Effector CD8-positive, alpha-beta T cell (primary cell): ENCODE measurements around the gene ITGA3.
A peak's percentile ranks its signal among the peaks of the same experiment; 100 is the strongest.
"Not testable (repeated sequence)": the region's sequence is repeated elsewhere in the genome, so short reads cannot be mapped to it uniquely, and the experiment has no call there.

Experiments used
- DNase-seq: peaks from one replicate; lab custom pipeline; 2025; lab: John Stamatoyannopoulos, UW

ITGA3 gene

DNA sequence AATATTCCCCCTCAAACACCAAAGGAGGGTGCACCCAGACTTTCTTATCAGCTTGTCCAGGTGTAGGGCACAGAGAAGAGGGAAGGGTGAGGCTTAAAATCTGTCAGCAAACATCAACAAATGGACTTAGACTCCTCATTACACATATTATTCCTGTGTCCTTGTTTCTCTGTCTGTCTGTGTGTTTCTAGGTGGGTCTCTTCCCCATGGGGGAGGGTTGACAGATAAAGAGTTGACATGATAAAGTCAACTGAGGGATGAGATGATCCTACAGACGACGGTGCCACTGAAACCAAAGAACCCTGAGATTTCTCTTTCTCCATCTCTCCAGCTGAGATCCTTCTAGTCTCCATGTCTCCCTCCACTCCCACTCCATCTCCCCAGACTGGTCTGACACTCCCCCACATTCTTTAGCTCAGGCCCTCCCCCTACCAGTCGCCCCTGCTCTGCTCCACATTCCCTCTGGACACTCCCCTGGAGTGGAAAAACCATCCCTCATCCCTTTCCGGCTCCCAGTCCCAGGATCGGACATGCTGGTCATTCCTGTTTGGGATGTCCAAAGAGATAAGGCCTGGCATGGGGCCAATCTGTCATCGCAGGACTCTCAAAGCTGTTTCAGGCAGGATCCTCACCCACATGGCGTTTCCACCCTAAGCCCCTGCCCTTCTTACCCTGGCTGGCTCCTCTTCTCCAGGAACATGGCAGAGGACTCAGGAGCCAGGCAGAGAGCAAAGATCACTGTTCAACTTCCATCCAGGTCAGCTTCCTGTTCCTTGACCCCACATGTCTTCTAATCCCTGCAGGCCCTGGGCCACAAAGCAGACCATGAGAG is 2.9 kb upstream of the ITGA3 start:
- DNase-seq: no peak

DNA sequence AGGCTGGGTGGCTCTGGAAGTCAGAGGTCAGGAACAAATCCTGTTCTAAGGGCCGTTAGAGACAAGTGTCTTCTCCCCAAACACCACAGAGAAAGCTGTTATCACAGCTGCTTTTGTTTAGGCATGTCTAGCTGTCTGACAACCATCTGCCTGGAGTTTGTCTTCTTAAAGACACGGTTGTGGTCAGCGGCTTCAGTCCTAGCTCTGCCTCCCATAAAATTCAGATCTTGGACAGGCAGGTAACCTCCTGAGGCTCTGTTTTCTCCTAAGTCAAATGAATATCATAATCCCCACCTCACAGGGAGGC is 2.3 kb upstream of the ITGA3 start:
- DNase-seq: no peak

DNA sequence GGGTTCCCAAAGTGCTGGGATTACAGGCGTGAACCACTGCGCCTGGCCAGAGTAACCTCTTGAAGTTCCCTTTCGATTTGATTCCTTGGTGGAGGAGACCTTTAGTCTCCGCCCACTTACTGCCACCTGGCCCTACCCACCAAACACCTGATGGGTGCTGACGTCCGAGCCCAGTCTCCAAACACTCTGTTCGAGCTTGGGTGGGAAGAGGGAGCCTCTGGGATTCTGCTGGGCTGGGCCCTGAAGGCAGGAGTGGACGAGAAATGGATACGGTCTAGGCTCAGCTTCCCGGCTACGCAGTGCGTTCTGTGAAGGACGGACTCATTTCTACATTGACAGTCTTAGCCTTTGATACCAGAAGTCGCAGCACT is 870 bp upstream of the ITGA3 start:
- DNase-seq: no peak

DNA sequence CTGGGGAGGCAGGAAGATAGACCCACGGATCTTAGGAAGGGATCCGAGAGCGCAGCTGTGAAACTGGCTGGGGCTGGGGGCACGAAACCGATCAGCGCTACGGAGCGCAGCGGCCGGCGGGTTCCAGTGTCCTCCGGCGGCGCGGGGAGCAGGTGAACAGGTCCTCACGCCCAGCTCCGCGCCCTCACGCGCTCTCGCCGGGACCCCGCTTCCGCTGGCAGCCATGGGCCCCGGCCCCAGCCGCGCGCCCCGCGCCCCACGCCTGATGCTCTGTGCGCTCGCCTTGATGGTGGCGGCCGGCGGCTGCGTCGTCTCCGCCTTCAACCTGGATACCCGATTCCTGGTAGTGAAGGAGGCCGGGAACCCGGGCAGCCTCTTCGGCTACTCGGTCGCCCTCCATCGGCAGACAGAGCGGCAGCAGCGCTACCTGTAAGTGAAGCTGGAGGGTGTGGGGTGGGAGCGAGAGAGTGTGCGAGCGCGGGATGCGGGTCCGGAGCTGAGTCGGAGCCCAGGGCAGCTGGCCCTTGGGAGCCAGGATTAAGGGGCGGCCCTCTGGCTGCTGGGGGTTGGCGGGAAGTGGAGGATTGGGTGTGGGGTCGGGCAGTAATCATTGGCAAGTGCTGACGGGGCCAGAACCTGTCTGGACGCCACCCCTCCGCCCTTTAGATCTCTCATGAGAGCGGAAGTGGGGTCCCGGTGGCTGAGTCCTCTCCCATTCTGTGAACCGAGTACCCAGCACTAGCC is 479 bp downstream of the ITGA3 start:
- peak; percentile 12 for DNase-seq

DNA sequence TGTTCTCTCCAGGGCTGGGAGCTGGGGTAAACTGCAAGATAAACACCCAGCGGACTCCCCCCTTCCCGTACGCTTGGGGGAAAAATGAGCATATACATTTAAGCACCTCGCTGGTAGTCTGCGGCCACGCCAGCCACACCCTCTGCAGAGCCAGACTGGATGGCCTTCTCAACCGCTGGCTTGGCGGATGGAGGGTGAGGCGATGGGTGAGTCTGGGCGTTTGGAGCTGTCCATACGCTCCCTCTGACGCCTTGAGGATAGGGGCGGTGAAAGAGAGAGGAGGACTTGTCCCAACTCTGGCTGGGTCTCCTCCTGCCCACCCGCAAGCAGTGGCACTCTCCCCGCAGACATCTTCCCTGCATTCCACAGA is 1.0 kb downstream of the ITGA3 start:
- DNase-seq: no peak

DNA sequence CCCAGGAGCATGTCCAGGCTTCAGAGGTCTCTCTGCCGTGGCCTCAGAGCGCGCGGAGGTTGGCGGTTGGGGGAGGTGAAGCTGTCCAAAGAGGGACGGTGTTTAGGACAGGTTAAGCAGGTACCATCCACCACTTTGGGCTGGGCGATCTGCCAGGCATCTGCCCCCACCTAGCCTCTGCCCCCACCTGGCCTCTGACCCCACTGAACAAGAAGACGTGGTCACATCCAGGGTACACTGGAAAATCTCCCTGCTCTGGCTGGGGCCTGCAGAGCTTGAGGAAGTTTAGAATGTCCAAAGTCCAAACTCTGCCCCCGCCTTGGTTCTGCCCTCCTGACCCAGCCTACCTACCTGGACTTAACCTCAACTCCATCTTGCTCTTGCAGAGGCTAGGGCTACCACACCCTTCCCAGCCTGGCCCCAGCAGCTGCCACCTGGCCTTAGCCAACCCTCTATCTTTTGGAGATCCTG is 1.6 kb downstream of the ITGA3 start:
- DNase-seq: no peak

DNA sequence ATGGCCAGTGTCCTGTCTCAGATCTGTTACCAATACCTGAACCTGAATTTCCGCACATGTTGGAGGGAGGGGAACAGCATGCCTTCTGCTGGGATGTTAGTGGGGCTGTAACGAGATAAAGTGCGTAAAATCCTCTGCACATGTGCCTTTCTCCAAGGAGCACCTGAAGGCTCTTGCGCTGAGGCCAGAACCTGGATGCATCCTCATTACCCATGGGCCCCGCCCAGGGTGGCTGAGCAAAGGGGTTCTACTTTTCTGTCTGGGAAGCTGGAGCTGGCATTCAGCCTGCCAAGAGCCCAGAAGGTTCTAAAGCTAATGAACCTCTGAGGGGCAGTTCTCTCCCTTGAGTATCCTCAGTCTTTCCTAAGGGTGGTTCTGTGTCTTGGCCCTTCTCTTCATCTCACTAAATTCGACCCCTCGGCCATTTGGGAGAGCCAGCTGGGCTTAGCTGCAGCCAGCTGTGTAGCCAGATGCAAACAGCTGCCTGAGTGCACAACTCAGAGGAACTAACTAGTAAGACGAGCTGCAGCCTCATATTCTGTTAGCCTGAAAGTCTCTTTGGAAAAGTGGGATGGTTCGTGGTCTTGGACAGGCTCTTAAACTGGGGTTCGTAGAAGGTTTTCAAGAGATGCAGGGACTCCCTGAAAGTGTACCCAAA is 2.5 kb downstream of the ITGA3 start:
- DNase-seq: no peak

DNA sequence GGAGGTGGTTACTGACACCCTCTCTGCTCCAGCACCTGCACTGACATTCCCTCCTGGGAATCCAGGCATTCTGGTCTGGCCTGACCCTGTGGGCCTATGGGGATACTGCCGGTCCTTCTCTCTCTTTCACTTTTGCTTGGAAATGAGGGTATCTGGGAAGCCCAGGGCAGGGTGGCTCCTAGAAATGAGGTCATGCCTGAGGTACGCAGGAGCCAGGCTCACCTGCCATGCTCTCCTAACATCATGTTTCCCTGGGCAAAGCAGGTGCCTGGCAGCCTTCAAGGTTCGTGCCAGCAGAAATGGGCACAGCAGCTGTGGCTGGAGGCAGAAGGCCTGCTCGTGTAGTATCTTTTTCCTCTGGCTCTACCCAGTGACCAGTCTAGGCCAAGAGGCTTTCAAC is 3.3 kb downstream of the ITGA3 start:
- DNase-seq: no peak

DNA sequence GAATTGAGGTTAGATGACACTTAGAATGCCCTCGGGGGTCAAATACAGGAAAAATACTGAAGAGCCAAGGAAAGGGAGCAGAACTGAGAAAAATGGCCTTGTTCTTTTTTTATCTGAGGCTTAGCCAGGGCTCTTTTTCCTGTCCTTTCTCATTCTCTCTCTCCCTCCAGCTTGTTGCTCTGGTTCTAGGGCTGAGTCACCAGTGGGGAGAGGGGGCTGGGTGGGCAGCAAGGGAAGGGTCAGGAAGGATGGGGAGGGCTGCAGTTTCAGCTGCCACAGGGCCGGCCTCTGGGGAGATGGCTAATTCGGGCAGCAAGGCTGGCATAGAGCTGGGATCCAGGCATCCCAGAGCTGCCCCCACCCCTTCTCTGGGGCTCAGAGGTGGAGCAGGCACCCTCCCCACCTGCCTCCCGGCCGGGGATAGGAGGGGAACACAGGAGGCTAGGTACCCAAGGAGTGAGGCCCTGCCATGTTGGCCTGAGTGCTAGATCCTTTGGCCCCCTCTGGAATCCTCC is 3.9 kb downstream of the ITGA3 start:
- DNase-seq: no peak

DNA sequence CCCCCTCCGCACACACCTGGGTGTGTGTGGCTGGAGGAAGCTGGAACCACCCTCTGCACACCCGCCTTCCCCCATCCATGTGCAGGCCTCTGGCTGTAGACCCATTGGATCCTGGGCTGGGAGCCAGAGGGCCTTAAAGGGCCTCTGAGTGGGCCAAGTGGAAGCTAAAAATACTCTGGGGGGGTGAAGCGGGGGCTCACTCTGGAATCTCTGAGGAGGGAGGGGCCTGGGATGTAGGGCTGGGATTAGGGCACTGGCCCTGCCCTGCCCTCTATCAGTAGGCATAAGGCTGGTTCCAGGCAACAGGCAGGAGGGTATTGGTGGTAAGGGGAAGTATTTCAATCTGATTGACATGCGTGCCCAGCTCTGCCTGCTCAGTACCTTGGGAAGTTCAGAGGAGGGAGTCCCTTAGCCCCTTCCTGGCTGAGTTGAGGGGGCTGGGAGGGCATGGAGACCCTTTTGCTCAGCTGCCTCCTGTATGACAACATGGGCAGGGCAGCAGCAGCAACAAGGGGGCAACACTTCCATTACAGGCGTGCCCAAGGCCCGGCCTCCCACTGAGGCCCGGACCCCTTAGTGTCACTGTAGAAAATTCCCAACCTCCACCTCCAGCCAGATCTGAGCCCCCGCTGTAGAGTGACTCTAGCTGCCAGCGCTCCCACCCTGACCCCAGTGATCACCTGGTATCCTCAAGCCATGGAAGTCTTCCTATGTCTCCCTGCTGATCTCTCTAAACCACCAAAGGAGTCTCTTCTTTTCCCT is 5.2 kb downstream of the ITGA3 start:
- no peak for DNase-seq

DNA sequence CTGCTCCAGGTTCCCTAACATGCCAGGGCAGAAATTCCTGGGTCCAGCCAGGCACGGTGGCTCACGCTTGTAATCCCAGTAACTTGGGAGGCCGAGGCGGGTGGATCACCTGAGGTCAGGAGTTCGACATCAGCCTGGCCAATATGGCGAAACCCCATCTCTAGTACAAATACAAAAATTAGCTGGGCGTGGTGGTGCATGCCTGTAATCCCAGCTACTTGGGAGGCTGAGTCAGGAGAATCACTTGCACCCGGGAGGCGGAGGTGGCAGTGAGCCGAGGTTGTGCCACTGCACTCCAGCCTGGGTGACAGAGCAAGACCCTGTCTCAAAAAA is 5.8 kb downstream of the ITGA3 start:
- not testable (repeated sequence) for DNase-seq

DNA sequence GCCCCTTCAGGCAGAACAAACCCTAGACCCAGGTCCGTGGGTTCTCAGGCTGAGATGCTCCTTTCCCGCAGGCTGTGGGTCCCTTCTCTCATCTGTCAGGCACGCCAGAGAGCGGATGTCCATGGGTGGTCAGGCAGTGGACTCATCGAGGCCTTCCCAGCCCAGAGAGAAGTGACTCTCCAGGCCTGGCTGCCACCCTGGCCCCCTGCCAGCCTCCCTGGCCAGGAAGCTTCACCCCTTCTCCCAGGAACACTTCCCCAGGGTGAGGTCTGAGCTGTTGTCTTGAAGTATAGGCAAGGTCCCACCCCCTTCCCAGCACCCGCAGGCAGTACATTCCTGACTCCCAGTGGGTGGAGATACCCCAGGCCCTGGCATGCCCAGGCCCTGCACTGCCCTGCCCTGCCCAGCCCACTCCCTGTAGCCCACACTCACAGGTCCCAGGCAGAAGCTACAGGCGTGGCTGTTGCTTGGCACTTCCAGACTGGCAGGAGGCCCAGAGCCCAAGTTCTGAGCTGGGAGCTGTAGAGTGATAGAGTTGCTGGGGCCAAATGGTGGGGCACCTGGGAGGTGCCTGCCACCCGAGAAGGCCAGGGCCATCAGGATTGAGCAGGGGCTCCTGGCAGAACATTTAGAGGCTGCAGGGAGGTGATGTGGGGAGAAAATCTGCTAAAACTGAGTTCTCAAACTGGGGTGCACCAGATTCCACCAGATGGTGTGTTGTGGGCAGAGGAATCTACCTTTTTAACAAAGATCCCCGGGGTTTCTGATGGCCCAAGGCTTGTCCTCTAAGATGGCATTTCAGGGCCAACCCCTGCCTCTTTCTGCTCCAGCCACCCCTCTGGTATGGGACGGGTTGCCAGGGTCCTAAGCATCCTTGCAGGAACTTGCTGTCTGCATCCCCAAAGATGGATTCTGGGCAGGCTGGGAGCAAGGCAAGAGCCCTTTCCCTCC is 6.7 kb downstream of the ITGA3 start:
- DNase-seq: no peak

DNA sequence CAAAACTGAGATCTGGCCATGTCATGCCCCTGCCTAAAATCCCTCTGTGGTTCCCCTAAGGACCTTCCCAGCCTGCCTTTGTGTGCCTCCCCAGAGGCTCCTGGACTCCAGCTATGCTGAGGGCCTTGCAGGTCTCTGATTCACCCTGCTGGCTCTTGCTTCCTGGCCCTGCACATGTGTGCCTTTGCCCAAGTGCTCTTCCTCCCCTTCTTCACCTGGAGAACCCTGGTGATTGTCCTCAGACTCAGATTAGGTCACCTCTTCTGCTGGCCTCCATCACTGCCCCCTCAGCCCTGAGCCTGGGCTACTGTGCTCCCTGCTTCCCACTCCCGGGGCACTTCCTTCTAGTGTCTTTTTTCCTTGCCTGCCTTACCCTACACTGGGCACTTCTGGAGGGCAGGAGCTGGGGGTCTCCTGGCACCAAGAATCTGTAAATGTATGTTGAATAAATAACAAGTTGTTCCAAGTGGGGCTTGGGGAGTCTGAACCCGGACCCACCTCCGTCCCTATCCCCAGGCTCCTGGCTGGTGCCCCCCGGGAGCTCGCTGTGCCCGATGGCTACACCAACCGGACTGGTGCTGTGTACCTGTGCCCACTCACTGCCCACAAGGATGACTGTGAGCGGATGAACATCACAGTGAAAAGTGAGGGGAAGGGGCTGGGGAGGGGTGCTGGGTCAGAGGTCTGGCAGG is 7.8 kb downstream of the ITGA3 start:
- DNase-seq: no peak

DNA sequence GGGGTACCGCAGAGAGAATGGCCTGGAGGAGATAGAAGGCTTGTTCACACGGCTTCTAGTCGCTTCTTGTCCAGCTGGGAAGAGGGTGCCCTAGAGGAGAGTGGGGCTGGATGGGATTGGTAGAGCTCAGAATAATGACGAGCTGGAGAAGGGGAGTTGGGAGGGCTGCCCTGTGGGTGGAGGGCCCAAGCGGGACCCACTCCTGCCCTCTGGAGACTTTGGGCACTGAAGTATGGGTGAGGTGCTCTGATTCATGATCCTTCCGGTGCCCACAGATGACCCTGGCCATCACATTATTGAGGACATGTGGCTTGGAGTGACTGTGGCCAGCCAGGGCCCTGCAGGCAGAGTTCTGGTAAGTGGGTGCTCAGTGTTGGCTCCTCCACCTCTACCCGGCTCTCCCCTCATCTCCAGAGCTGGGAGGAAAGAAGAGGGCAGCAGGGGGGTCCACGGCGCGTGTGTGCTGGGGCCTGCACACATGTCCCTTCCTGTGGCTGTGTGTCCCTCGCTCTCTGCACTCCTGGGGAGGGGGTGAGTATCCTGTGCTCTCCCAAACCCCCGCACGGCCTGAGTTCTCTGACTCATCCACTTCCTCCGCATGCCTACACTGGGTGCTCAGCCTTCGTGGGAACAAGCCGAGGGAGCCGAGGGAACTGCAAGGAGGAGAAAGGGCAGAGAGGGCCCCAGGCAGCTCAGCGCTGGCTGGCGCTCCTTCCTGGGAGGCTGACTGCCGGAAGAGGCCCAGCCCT is 8.5 kb downstream of the ITGA3 start:
- DNase-seq: no peak

DNA sequence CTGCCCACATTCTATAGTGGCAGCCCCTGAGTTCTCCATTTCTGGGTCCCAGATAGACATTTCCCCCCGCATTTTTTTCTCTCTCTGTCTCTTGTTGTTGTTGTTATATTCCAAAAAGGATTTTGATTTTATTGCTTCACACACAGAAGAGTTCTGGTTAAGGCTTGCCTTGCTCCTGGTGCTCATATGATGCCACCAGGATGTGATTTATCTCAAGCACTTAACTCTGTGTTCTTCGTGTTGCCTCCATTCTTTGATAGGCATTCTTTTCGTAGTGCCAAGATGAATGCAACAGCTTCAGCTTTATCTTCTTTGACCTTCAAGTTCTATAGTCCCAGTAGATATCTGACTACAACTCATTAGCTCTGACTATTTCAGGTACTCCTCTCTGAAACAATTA is 9.1 kb downstream of the ITGA3 start:
- DNase-seq: no peak

DNA sequence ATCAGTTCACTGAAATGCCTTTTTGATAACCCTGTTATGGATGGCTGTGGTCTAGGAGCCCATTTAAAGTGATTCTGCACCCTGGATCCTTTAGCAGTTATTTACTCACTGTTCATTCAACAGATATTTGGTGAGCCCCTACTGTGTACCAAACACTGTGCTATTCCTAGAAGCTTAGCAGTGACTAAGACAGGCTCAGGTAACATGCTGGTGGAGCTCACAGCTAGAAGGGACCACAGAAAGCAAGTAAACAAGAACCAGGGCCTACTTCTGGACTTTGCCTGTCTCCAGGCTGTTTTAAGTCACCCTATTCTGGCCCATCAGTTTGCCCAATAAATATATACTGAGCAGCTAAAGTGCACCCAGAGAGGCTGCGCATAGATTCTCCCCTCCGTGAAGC is 11.1 kb downstream of the ITGA3 start:
- no peak for DNase-seq

DNA sequence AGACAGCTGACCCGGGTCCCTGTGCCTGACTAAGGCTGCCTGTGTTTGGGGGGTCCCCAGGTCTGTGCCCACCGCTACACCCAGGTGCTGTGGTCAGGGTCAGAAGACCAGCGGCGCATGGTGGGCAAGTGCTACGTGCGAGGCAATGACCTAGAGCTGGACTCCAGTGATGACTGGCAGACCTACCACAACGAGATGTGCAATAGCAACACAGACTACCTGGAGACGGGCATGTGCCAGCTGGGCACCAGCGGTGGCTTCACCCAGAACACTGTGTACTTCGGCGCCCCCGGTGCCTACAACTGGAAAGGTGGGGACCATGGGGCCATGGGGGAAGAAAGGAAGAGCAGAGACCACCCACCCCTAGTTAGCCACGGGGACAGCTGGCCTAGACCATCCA is 12.1 kb downstream of the ITGA3 start:
- no peak for DNase-seq

DNA sequence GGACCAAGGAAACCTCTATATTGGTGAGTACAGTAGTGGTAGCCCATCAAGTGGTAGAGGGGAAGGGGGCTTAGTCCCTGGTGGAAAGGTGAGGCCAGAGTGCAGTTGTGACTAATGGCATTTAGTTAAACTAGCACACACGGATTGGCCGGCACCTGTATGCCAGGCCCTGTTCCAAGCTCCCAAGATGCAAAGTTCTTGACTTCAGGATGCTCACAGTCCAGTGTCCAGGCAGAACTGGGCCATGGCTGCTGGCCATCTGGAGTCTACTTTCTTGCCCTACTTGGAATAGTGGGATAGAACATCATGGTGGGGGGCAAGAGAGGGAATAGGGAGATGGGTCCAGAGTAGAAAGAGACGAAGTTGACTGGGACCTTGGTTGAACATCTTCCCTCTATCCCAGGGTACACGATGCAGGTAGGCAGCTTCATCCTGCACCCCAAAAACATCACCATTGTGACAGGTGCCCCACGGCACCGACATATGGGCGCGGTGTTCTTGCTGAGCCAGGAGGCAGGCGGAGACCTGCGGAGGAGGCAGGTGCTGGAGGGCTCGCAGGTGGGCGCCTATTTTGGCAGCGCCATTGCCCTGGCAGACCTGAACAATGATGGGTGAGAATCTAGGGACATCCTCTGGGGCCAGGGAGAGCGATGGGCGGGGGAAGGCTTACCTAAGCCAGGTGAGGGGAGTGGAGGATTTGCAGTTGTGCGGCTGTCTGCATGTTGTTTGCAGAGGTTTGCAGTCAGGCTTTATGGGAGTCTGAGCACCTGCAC is 15.2 kb downstream of the ITGA3 start:
- DNase-seq: no peak

DNA sequence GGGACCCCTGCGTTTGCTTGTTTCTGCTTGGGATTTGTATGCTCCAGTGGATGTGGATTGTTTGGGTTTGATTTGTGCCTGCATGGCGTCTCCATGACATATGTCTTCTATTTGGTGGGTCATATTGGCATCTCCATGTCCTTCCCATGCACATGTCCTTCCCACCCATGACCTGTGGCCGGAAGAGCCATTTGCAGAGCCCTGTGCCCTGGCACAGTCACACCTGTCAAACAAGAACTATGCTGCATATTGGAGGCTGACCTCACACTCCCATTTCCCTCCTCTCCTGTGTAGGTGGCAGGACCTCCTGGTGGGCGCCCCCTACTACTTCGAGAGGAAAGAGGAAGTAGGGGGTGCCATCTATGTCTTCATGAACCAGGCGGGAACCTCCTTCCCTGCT is 15.8 kb downstream of the ITGA3 start:
- no peak for DNase-seq
